GM23248 (cell line): ENCODE results near the gene GRID2IP.

Experiments used
- EZH2 ChIP-seq: fragments of 200-600 bp; sonication (generic); IDR thresholded peaks from 2 replicates; pipeline ENCODE4 v1.6.1; 2018; ENCODE audit warnings: antibody characterized with exemption, mild to moderate bottlenecking; ENCODE audit not compliant: insufficient read depth, poor library complexity, severe bottlenecking
- EZH2phosphoT487 ChIP-seq: fragments of 200-600 bp; sonication (generic); IDR thresholded peaks from 2 replicates; pipeline ENCODE4 v1.6.1; 2018; ENCODE audit warnings: antibody characterized with exemption, moderate library complexity, mild to moderate bottlenecking, low read depth; ENCODE audit not compliant: insufficient read depth

GRCh38 chr7:6546498-6547251, 4.6 kb downstream of the GRID2IP start:
- TF ChIP-seq EZH2: no peak
- no peak for TF ChIP-seq EZH2phosphoT487
